Measurements from ENCODE around the gene ZSWIM6. TPM values are rescaled to one million over a fixed set of nuclear protein-coding genes. Genes with fewer than 3 reads are reported as not detected.

The ZSWIM6 gene
- total RNA-seq, 1 experiment from 2014 or later, result 12.9 TPM

- no peak for TF ChIP-seq EZH2 (IDR thresholded peaks at IDR 0.05; ENCODE audit: low read depth)
- no peak for TF ChIP-seq CTCF (conservative IDR thresholded peaks at IDR 0.05)
- Histone ChIP-seq H3K27me3 (ENCODE audit: insufficient read depth, low read depth) (no peaks in the 10 kb centered on the region), H3F3A (ENCODE audit: insufficient read depth, low read depth) (peaks cover 7% of the 10 kb centered on the region; the same call in 1 of the 2 replicates), H4K20me1 (ENCODE audit: insufficient read depth) (peaks cover 12% of the 10 kb centered on the region; the same call in 1 of the 2 replicates), H2AFZ (no peak overlapping the region), H3K79me2 (ENCODE audit: low read depth) (peaks cover 97% of the 10 kb centered on the region), H3K36me3 (ENCODE audit: low read depth) (no peaks in the 10 kb centered on the region), H3K27ac (no peak overlapping the region), H3K4me2 (no peak overlapping the region), H3K9me3 (ENCODE audit: insufficient read depth, low read depth) (no peaks in the 10 kb centered on the region), H3K9me2 (ENCODE audit: insufficient read depth) (no peaks in the 10 kb centered on the region), H3K4me1 (replicated peaks; ENCODE audit: insufficient read depth) (peaks cover 14% of the 10 kb centered on the region; the same call in 1 of the 2 replicates), H3K4me3 (no peak overlapping the region)
- ChIA-PET CTCF (no interaction called here), POLR2A (ENCODE audit: unreplicated experiment) (no interaction called here)
- BruUV-seq (replicated peaks), result no TSS peak
- intact Hi-C loops (cut with micrococcal nuclease; ENCODE audit: unreplicated experiment), result no loop called here
- DNase-seq, result no peak
Observed at GRCh38 chr5:61344187-61344944, 12.3 kb downstream of the ZSWIM6 start.

DNA sequence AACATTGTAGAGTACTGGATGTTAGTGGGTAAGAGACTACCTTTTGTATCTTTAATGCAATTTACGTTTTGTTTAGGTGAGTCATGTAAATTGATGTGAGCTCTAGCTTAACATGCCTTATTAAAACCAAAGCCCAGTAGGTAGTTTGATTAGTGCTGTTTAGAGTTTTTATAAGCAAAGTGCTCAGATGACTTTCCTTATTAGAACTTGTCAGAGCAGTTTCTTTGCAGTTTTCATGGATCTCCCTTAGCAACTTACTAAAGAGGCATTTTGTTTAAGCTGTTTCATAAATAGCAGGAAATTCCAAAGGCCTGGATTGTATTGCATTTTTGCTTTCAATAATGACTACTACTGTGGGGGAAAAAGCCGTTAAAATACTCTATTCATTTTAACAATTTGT is 14.5 kb downstream of the ZSWIM6 start:
- Histone ChIP-seq H3F3A (ENCODE audit: insufficient read depth, low read depth) (peaks cover 7% of the 10 kb centered on the region; the same call in 1 of the 2 replicates), H3K4me1 (replicated peaks; ENCODE audit: insufficient read depth) (peaks cover 7% of the 10 kb centered on the region; the same call in 1 of the 2 replicates), H3K9me2 (ENCODE audit: insufficient read depth) (no peaks in the 10 kb centered on the region), H3K4me2 (no peak overlapping the region), H3K9me3 (ENCODE audit: insufficient read depth, low read depth) (no peaks in the 10 kb centered on the region), H3K36me3 (ENCODE audit: low read depth) (no peaks in the 10 kb centered on the region), H3K27me3 (ENCODE audit: insufficient read depth, low read depth) (no peaks in the 10 kb centered on the region), H2AFZ (no peak overlapping the region), H4K20me1 (ENCODE audit: insufficient read depth) (peaks cover 12% of the 10 kb centered on the region; the same call in 1 of the 2 replicates), H3K4me3 (no peak overlapping the region), H3K79me2 (ENCODE audit: low read depth) (peaks cover 97% of the 10 kb centered on the region), H3K27ac (no peak overlapping the region)
- intact Hi-C loops (cut with micrococcal nuclease; ENCODE audit: unreplicated experiment), result no loop called here
- ChIA-PET CTCF (no interaction called here), POLR2A (ENCODE audit: unreplicated experiment) (interaction anchor here (0.8 kb wide), 1 partner anchor 294 kb away, joined by 7 read pairs; no protein-coding TSS in a partner anchor)
- DNase-seq, result no peak
- BruUV-seq (replicated peaks), result no TSS peak
- TF ChIP-seq CTCF (conservative IDR thresholded peaks at IDR 0.05) (no peak), EZH2 (IDR thresholded peaks at IDR 0.05; ENCODE audit: low read depth) (no peak)

DNA sequence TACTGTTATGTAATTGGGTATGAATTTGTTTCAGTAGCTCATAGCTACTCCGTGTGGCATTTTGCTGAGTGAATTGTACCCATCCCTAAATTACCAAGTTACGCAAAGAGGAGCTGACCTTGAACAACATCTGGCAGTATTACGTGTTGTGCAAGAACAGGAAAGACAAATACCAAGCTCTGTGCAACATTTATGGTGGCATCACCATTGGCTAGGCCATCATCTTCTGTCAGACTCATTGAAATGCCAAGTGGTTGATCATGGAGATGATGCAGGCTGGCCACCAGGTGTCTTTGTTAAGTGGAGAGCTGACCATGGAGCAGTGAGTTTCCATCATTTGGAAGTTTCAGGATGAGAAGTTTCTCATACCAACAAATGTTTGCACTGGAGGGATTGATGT is 15.0 kb downstream of the ZSWIM6 start:
- intact Hi-C loops (cut with micrococcal nuclease; ENCODE audit: unreplicated experiment), result no loop called here
- ChIA-PET POLR2A (ENCODE audit: unreplicated experiment) (interaction anchor here (0.8 kb wide), 1 partner anchor 295 kb away, joined by 7 read pairs; no protein-coding TSS in a partner anchor), CTCF (no interaction called here)

More for the DNA sequence above, 15.0 kb downstream of the ZSWIM6 start:
- 0 out of 2 replicates have a peak, but pooled peaks cover 6% of the 10 kb centered on the region for H3F3A ChIP-seq (ENCODE audit: insufficient read depth, low read depth)
- H4K20me1 ChIP-seq (ENCODE audit: insufficient read depth), result peaks cover 9% of the 10 kb centered on the region
- no peak overlapping the region for H3K4me2 ChIP-seq
- H3K79me2 ChIP-seq (ENCODE audit: low read depth), result peaks cover 97% of the 10 kb centered on the region
- no peak overlapping the region for H3K4me3 ChIP-seq
- no peaks in the 10 kb centered on the region for H3K9me3 ChIP-seq (ENCODE audit: insufficient read depth, low read depth)
- no TSS peak for BruUV-seq (replicated peaks)
- TF ChIP-seq EZH2 (IDR thresholded peaks at IDR 0.05; ENCODE audit: low read depth) (no peak), CTCF (conservative IDR thresholded peaks at IDR 0.05) (no peak)
- H3K9me2 ChIP-seq (ENCODE audit: insufficient read depth), result no peaks in the 10 kb centered on the region
- no peak for DNase-seq
- H3K4me1 ChIP-seq (replicated peaks; ENCODE audit: insufficient read depth), result peaks cover 1% of the 10 kb centered on the region; the same call in 1 of the 2 replicates
- H3K36me3 ChIP-seq (ENCODE audit: low read depth), result no peaks in the 10 kb centered on the region
- no peaks in the 10 kb centered on the region for H3K27me3 ChIP-seq (ENCODE audit: insufficient read depth, low read depth)
- no peak overlapping the region for H3K27ac ChIP-seq
- H2AFZ ChIP-seq, result no peak overlapping the region
